A673 (cell line): ENCODE results near the gene UGT2A3.

Experiments
- EZH2 ChIP-seq: fragments of 200-600 bp; sonication (generic); IDR thresholded peaks from 2 replicates; pipeline ENCODE4 v1.6.1; 2017; ENCODE audit warnings: borderline replicate concordance, low read depth, mild to moderate bottlenecking, mixed read lengths, antibody characterized with exemption, low read length; ENCODE audit not compliant: poor library complexity, severe bottlenecking
- TF ChIP-seq, protein P1 (sequence below): fragments of 300-800, 200-600 bp; sonication (generic); conservative IDR thresholded peaks from 2 replicates; pipeline ENCODE4 v1.5.1; 2017; ENCODE audit warnings: low read depth, mild to moderate bottlenecking, antibody characterized with exemption, low read length, moderate library complexity, mixed read lengths

GRCh38 chr4:68963374-68963773 lies 11.8 kb upstream of the UGT2A3 start:
- TF ChIP-seq, protein P1, sequence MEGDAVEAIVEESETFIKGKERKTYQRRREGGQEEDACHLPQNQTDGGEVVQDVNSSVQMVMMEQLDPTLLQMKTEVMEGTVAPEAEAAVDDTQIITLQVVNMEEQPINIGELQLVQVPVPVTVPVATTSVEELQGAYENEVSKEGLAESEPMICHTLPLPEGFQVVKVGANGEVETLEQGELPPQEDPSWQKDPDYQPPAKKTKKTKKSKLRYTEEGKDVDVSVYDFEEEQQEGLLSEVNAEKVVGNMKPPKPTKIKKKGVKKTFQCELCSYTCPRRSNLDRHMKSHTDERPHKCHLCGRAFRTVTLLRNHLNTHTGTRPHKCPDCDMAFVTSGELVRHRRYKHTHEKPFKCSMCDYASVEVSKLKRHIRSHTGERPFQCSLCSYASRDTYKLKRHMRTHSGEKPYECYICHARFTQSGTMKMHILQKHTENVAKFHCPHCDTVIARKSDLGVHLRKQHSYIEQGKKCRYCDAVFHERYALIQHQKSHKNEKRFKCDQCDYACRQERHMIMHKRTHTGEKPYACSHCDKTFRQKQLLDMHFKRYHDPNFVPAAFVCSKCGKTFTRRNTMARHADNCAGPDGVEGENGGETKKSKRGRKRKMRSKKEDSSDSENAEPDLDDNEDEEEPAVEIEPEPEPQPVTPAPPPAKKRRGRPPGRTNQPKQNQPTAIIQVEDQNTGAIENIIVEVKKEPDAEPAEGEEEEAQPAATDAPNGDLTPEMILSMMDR, result no peak
- no peak for TF ChIP-seq EZH2
